HEK293 (cell line): Measurements from ENCODE around the gene TDRD9.
A peak's percentile ranks its signal among the peaks of the same experiment; 100 is the strongest.

ENCODE experiments used
- CTCF ChIA-PET: fragments of 350-600 bp; formaldehyde crosslinking; extraction: SDS; loops from one replicate; lab custom pipeline; 2021; ENCODE audit warnings: antibody characterized with exemption; lab: Yijun Ruan, JAX
- POLR2A ChIA-PET: fragments of 300-600 bp; formaldehyde crosslinking; extraction: SDS; loops from one replicate; lab custom pipeline; 2020; ENCODE audit warnings: antibody characterized with exemption, inconsistent platforms; lab: Yijun Ruan, JAX
- H3K27ac ChIP-seq: fragments of 200-500 bp; sonication (Bioruptor generic); 2 replicates; pipeline ENCODE4 v1.5.1; 2014; ENCODE audit warnings: low read depth, low read length, control low read depth, inconsistent platforms; ENCODE audit errors: extremely low read depth
- H3K36me3 ChIP-seq, 2 experiments: fragments of 200-500 bp in 1 of 2; sonication (Bioruptor generic) in 1 of 2; 1 replicate in 1 of 2; 2 replicates in 1 of 2; pipeline ENCODE4 v1.5.1; 2014 to 2017; ENCODE audit warnings: inconsistent platforms in 2 of 2, low read length in 2 of 2; ENCODE audit not compliant: control insufficient read depth in 2 of 2, insufficient read depth in 1 of 2
- H3K4me1 ChIP-seq: fragments of 200-500 bp; sonication (Bioruptor generic); 2 replicates; pipeline ENCODE4 v1.5.1; 2014; ENCODE audit warnings: mild to moderate bottlenecking, low read length, inconsistent platforms; ENCODE audit not compliant: control insufficient read depth, insufficient read depth
- H3K4me3 ChIP-seq: 2 replicates; pipeline ENCODE4 v1.5.1; 2011; ENCODE audit warnings: low read depth, mild to moderate bottlenecking, control low read depth, low read length, moderate library complexity
- H3K9me3 ChIP-seq: fragments of 200-500 bp; sonication (Bioruptor generic); 2 replicates; pipeline ENCODE4 v1.5.1; 2014; ENCODE audit warnings: low read depth, low read length, inconsistent platforms; ENCODE audit not compliant: control insufficient read depth, insufficient read depth
- GLIS1 ChIP-seq: fragments of 450-650 bp; formaldehyde crosslinking; IDR thresholded peaks from 2 replicates; pipeline ENCODE4 v1.5.1; 2016; ENCODE audit warnings: missing biosample characterization, missing genetic modification characterization
- GLIS2 ChIP-seq: fragments of 450-650 bp; formaldehyde crosslinking; IDR thresholded peaks from 2 replicates; pipeline ENCODE4 v1.5.1; 2016; ENCODE audit warnings: missing biosample characterization, missing genetic modification characterization
- KLF7 ChIP-seq: fragments of 450-650 bp; formaldehyde crosslinking; IDR thresholded peaks from 2 replicates; pipeline ENCODE4 v1.5.1; 2016; ENCODE audit warnings: missing biosample characterization, missing genetic modification characterization, borderline replicate concordance
- YY1 ChIP-seq: fragments of 450-650 bp; formaldehyde crosslinking; IDR thresholded peaks from 2 replicates; pipeline ENCODE4 v1.5.1; 2018; ENCODE audit warnings: missing biosample characterization, missing genetic modification characterization
- ZBTB1 ChIP-seq: fragments of 450-650 bp; formaldehyde crosslinking; IDR thresholded peaks from 2 replicates; pipeline ENCODE4 v1.5.1; 2016; ENCODE audit warnings: missing biosample characterization, missing genetic modification characterization
- ZNF175 ChIP-seq: fragments of 450-650 bp; formaldehyde crosslinking; IDR thresholded peaks from 2 replicates; pipeline ENCODE4 v1.5.1; 2016; ENCODE audit warnings: missing biosample characterization, missing genetic modification characterization
- ZNF24 ChIP-seq: fragments of 450-650 bp; formaldehyde crosslinking; IDR thresholded peaks from 2 replicates; pipeline ENCODE4 v1.5.1; 2016; ENCODE audit warnings: missing biosample characterization, missing genetic modification characterization
- ZNF350 ChIP-seq: fragments of 450-650 bp; formaldehyde crosslinking; IDR thresholded peaks from 2 replicates; pipeline ENCODE4 v1.5.0; 2017; ENCODE audit warnings: missing biosample characterization, mild to moderate bottlenecking, missing genetic modification characterization
- ZNF510 ChIP-seq: fragments of 450-650 bp; formaldehyde crosslinking; IDR thresholded peaks from 2 replicates; pipeline ENCODE4 v1.5.1; 2018; ENCODE audit warnings: mild to moderate bottlenecking, missing genetic modification characterization, missing biosample characterization; ENCODE audit not compliant: insufficient replicate concordance
- ZNF529 ChIP-seq: fragments of 450-650 bp; formaldehyde crosslinking; IDR thresholded peaks from 2 replicates; pipeline ENCODE4 v1.5.1; 2017; ENCODE audit warnings: missing genetic modification characterization, missing biosample characterization; ENCODE audit not compliant: insufficient replicate concordance
- ZNF610 ChIP-seq: fragments of 450-650 bp; formaldehyde crosslinking; IDR thresholded peaks from 2 replicates; pipeline ENCODE4 v1.5.1; 2016; ENCODE audit warnings: missing biosample characterization, missing genetic modification characterization, borderline replicate concordance
- ZNF670 ChIP-seq: fragments of 450-650 bp; formaldehyde crosslinking; IDR thresholded peaks from 2 replicates; pipeline ENCODE4 v1.5.1; 2016; ENCODE audit warnings: missing biosample characterization, missing genetic modification characterization, low read depth
- ZNF776 ChIP-seq: fragments of 450-650 bp; formaldehyde crosslinking; IDR thresholded peaks from 2 replicates; pipeline ENCODE4 v1.5.0; 2017; ENCODE audit warnings: missing biosample characterization, missing genetic modification characterization, borderline replicate concordance
- ZNF843 ChIP-seq: fragments of 450-650 bp; formaldehyde crosslinking; IDR thresholded peaks from 2 replicates; pipeline ENCODE4 v1.5.1; 2016; ENCODE audit warnings: missing biosample characterization, missing genetic modification characterization
- ZSCAN16 ChIP-seq: fragments of 450-650 bp; formaldehyde crosslinking; IDR thresholded peaks from 2 replicates; pipeline ENCODE4 v1.5.1; 2016; ENCODE audit warnings: missing biosample characterization, missing genetic modification characterization
- TF ChIP-seq, protein P1 (sequence below): fragments of 450-650 bp; formaldehyde crosslinking; IDR thresholded peaks from 2 replicates; pipeline ENCODE4 v1.5.1; 2016; ENCODE audit warnings: missing biosample characterization, missing genetic modification characterization
- TF ChIP-seq, protein P2 (sequence below): fragments of 450-650 bp; formaldehyde crosslinking; IDR thresholded peaks from 2 replicates; pipeline ENCODE4 v1.5.1; 2017; ENCODE audit warnings: missing biosample characterization, missing genetic modification characterization
- TF ChIP-seq, protein P3 (sequence below): fragments of 450-650 bp; formaldehyde crosslinking; IDR thresholded peaks from 2 replicates; pipeline ENCODE4 v1.5.1; 2016; ENCODE audit warnings: missing biosample characterization, missing genetic modification characterization

The TDRD9 gene

DNA sequence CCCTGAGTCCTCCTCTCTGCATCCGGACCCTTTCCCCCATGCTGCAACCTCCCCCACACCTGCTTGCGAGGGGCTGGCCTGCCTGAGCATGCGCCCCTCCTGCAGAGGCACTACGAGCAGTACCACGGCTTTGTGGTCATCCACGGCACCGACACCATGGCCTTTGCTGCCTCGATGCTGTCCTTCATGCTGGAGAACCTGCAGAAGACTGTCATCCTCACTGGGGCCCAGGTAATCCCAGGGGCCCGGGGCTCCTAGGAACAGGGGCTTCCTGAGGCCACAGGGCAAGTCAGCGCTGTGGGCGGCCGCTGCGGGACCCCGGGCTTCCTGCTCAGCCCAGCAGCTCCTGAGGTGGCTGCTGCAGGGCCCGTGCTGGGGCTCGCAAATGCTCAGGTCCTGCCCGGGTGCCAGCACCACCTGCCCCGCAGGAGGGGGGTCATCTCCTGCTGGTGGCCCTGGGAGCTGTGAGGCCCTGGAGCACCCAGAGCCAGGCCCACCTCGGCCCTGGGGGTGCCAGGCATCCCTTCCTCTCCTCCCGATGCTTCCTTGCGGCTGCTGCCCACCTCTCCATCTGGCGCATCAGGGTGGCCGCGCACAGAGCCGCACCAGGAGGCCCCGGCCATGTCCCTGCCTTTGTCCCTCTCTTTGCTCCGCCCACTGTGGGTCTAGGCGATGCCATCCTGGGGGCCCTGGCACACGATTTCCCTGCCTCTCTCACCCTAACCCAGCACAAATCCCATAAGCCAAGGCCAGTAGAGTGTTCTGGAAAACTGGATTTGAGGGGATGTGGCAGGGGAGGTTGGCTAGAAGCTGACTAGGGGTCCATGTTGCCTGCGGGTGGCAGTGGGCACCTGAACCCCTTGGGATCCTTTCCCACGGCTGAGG lies 167.4 kb downstream of the TDRD9 start:
- TF ChIP-seq ZNF610 (tag by site-specific recombination) (no peak), ZSCAN16 (tag by site-specific recombination) (no peak), YY1 (tag by site-specific recombination) (no peak), ZNF776 (tag by site-specific recombination) (no peak), ZNF670 (no peak), KLF7 (tag by site-specific recombination) (no peak), ZNF843 (no peak), ZNF510 (tag by site-specific recombination) (no peak), ZNF175 (tag by site-specific recombination) (no peak)
- TF ChIP-seq, protein P1, sequence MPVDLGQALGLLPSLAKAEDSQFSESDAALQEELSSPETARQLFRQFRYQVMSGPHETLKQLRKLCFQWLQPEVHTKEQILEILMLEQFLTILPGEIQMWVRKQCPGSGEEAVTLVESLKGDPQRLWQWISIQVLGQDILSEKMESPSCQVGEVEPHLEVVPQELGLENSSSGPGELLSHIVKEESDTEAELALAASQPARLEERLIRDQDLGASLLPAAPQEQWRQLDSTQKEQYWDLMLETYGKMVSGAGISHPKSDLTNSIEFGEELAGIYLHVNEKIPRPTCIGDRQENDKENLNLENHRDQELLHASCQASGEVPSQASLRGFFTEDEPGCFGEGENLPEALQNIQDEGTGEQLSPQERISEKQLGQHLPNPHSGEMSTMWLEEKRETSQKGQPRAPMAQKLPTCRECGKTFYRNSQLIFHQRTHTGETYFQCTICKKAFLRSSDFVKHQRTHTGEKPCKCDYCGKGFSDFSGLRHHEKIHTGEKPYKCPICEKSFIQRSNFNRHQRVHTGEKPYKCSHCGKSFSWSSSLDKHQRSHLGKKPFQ (tag by site-specific recombination): no peak
- ChIA-PET CTCF (interaction anchor here (0.6 to 3.0 kb wide), 12 partner anchors 11 to 1163 kb away, joined by 3 to 20 read pairs (median 4); no protein-coding TSS in a partner anchor), POLR2A (no interaction called here)
- H3K27ac ChIP-seq: no peak overlapping the region
- no peaks in the 10 kb centered on the region for H3K36me3 ChIP-seq
- no peaks in the 10 kb centered on the region for H3K9me3 ChIP-seq
- no peak overlapping the region for H3K4me3 ChIP-seq
- no peaks in the 10 kb centered on the region for H3K4me1 ChIP-seq

DNA sequence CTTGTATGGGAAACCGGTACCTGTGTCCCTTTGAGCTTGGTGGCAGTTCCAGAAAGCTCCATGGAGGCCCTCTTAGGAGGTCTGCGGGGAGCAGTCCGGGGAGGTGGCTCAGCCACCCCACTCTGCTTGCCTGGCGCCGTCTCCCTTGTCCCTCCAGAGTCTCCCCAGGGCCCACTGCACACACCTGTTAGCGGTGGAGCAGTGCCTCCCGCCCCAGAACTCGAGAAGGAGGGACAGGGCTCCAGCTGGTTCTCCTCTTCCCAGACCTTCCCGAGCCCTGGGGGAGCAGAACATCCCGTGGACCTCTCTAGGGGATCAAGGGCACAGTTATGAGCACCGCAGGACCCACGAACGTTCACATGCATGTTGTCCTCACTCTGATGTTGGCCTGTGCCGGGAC lies 168.1 kb downstream of the TDRD9 start:
- H3K9me3 ChIP-seq: no peaks in the 10 kb centered on the region
- TF ChIP-seq GLIS1 (tag by site-specific recombination): peak; percentile 36; the same call in 1 of the 2 replicates
- TF ChIP-seq ZBTB1 (tag by site-specific recombination): no peak
- TF ChIP-seq, protein P2, sequence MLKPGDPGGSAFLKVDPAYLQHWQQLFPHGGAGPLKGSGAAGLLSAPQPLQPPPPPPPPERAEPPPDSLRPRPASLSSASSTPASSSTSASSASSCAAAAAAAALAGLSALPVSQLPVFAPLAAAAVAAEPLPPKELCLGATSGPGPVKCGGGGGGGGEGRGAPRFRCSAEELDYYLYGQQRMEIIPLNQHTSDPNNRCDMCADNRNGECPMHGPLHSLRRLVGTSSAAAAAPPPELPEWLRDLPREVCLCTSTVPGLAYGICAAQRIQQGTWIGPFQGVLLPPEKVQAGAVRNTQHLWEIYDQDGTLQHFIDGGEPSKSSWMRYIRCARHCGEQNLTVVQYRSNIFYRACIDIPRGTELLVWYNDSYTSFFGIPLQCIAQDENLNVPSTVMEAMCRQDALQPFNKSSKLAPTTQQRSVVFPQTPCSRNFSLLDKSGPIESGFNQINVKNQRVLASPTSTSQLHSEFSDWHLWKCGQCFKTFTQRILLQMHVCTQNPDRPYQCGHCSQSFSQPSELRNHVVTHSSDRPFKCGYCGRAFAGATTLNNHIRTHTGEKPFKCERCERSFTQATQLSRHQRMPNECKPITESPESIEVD (tag by site-specific recombination): no peak
- 0 out of 2 replicates have a peak, but pooled peaks have one; percentile 22 for TF ChIP-seq GLIS2 (tag by site-specific recombination)
- TF ChIP-seq, protein P3, sequence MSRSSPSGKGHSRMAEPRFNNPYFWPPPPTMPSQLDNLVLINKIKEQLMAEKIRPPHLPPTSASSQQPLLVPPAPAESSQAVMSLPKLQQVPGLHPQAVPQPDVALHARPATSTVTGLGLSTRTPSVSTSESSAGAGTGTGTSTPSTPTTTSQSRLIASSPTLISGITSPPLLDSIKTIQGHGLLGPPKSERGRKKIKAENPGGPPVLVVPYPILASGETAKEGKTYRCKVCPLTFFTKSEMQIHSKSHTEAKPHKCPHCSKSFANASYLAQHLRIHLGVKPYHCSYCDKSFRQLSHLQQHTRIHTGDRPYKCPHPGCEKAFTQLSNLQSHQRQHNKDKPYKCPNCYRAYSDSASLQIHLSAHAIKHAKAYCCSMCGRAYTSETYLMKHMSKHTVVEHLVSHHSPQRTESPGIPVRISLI: no peak
- TF ChIP-seq KLF7 (tag by site-specific recombination): no peak
- no peak for TF ChIP-seq ZNF529 (tag by site-specific recombination)
- TF ChIP-seq ZNF24 (tag by site-specific recombination): no peak
- TF ChIP-seq ZNF350: no peak
- no peak overlapping the region for H3K27ac ChIP-seq
- H3K4me3 ChIP-seq: no peak overlapping the region
- ChIA-PET POLR2A (no interaction called here), CTCF (interaction anchor here (0.6 to 1.3 kb wide), 6 partner anchors 18 to 1164 kb away, joined by 3 to 4 read pairs (median 4); no protein-coding TSS in a partner anchor)
- no peaks in the 10 kb centered on the region for H3K4me1 ChIP-seq
- H3K36me3 ChIP-seq: no peaks in the 10 kb centered on the region
